GM19438 (cell line): ENCODE data around the gene MTSS2.

ENCODE experiments used
- ATAC-seq: cut with Tn5 transposase; IDR thresholded peaks from one replicate; pipeline ENCODE4 v1.9.1; 2021; ENCODE audit warnings: low read depth; ENCODE audit not compliant: unreplicated experiment

The MTSS2 gene

DNA sequence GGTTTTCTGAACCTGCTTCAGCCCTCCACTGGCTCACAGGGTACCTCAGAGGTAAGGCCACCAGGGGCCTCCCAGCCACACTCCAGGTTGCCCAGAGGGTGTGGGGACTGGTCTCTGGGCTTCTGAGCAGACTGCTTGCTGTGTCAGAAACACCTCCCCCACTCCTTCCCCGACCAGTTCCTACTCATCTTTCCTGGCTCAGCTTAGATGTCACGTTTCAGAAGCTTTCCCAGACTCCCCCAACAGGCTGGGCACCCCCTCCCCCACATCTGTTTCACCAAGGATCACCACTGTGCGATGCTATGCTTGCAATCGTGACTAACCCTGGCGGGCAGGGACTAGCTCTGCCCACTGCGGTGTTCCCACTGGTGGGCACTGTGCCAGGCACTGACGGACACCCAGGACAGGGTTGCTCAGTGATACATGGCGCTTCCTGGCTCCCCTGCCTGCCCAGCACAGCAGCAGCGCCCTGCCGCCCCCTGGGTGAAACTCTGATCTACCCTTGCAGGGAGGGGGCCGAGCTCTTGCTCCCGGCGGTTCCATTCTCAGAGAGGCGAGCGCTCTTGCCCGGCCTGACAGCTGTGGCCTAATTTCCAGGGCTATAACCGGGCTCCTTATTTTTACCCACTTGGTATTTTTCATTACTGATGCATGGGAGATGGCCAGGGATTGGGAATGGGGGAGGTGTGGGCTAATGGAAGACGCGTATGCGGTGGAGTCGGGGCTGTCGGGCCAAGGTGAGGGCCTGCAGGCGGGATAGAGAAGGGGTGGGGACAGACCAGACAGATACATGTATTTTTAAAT is 29.4 kb upstream of the MTSS2 start:
- ATAC-seq = no peak

DNA sequence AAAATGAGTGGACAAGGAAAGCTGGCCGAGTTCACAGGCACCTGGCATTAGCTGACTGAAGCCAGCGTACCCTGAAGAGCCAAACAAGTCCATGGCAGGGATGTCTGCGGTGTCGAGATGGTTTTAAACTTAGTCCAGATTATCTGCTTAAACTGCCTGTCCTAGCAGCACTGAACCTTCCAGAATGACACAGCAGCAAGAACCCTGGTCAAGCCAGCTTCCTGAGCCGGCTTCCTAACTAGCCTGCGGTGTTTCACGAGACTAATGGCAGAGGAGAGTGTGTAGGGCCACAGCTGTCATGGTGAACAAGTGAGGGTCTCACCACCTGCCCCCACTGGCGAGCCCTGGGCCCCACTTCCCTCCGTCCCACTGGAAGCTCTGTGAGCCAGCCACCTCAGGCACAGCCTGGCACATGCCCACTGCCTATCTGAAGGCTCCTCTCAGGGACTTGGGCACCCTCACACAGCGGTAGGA is 28.8 kb upstream of the MTSS2 start:
- no peak for ATAC-seq

DNA sequence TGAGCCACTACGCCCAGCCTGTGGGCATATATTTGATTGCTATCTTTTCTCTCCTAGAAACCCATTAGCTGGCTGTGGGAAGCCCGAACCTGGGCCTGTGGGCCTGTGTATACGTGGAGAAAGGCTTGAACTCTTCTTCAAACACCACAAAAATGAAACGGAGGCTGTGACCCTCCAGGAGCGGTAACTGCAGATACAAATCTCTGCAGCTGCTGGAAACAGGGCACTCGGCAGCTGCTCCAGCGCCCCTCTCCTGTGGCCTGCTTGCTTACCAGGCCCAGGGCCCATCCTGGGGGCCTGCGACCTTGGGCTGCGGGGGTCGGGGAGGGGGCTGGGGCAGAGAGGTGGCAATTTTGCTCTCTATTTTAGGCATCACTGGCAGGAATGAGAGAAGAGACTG is 28.0 kb upstream of the MTSS2 start:
- ATAC-seq = no peak

DNA sequence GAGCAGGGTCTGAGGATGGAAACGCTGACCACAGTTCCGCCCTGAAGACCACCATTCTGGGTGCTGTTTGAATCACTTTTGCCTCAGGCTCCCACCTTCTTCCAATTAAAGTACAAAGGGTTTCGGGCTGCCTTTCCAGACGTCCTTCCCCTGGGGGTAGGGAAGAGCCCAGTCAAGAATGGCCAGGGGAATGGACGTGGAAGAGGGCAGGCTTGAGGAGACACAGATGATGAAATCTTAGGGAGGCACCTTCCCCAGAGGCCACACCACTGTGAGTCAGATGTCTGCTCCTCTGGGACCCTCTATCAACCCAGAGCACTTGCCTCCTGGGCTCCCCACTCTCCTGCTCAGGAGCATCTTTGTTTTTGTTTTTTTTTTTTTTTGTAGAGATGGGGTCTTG is 27.5 kb upstream of the MTSS2 start:
- ATAC-seq = no peak

GRCh38 chr16:70712942-70713341 is 27.1 kb upstream of the MTSS2 start:
- no peak for ATAC-seq

DNA sequence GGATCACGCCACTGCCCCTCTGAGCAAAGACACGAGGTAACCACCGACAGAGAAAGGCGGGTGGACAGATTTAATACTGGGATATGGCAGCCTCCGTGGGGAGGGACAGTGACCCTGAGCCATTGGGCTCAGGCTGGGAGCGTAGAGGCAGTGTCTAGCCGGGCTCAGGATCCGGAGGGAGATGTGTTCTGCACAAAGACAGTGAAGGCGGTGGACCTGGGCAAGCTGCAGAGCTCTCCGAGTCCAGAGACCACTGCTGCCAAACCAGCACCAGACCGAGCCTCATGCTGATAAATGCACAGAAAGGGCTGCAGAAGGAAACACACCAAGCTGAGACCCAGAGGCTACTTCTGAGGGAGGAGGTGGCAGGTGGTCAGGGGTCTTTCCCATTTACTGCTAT is 26.5 kb upstream of the MTSS2 start:
- ATAC-seq = no peak

DNA sequence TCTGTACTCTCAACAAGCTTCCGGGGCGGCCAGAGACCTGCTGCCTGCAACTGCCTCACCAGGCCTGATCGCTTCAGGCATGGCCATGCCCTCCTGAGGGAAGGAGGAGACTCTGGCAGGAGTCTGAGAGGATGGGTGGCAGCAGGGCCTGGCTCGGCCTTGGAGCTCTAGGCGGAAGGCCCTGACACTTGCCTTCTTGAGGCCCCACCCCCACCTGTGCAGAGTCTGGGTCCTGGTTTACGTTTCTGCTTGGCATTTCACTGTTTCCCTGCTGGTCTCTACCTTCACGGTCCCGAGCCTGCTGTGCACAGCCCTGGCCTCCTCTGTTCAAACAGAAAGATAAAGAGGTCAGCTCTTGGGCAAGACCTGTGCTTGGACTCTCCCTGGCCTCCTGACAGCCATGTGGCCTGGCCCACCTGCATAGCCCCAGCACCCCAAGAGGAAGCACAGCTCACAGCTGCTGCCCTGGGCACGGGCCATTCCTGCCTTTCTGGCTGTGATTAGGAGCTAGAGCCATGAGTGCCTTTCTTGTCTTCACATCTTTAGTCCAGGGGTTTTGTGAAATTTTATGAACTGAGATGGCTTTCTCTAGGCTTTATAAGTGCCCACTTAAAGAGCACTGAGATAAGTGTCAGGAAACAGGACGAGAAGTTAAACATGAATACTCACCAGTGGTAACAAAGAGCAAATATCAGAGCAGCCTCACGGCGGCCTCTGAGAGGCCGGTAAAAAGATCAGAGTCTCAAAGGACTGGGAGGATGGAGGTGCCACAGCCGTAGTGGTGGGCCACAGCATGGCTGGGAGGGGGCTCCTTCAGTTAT is 25.6 kb upstream of the MTSS2 start:
- ATAC-seq = no peak

- no peak for ATAC-seq
These were observed 24.8 kb upstream of the MTSS2 start for GRCh38 chr16:70710422-70711210.

DNA sequence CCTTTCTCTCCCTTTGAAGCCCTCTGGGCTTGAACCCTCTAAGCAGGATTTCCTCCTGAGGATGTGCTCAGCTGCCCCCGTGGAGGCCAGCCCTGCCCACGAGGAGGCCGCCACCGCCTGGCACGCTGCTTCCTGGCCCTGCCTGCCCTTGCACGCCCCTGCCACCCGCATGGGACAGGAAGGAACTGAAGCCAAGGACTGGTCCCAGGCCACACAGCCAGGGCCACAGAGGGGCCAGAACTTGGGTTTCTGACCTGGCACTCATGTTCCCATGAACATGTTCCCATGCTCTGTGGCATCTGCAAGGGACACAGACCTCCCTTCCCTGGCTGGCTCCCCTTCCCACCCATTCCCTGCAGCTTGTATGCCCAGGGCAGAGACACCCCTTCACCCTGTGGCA is 24.1 kb upstream of the MTSS2 start:
- no peak for ATAC-seq

DNA sequence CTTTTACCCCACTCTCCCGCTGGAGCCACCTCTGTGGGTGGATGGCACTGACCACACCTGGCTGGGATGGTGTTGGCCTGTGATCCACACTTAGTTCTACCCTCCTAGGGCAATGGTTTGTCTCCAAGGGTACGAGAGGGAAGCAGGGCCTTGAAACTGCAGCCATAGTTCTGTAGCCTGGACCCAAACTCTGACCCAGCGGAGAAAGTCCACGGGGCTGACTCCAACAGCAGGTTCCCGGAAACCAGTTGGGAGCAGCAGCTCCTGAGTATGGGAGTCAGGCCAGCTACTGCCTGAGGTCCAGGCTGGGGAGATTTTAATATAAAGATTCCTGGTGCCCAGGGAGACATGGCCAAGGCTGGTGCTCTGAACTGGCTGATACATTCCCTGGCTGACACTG is 23.6 kb upstream of the MTSS2 start:
- no peak for ATAC-seq

DNA sequence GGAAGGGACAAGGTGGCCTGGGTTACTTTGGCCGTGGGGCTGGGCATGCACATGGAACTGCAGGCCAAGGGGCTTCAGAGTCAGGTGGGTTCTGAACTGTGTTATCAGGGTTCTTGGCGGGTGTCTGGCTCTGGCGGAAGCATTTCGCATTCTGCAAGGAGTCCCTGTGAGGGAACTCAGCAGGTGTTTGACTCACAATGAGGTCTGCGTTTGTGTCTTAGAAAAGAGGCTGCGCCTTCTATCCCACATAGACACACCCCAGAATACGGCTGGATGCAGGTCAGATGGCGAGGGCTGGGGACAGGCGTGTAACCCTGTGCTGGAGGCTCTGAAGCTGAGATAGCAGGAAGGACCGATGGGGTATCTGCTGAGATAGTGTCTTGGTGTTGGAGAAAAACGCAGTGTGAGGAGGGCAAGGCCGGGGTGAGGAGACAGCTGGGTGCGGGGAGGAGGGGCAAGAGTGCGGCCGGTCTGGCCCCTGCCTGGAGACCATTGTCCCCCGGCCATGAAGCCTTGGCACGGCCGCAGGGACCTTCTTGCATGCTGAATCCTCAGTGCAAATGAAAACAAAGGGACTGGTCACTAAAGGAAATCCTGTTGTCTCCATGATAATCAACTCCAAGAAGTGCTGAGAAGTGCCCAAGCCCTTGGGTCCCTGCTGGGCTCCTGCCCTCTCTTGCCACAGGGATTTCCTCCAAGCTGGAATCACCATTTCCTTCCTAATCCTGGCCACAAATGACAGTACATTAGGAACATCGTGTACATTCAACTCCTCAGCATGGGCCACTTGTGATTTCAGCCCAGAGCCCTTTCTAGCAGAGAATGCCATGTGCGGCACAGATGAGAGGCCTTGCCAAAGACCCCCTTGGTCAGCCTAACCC is 22.8 kb upstream of the MTSS2 start:
- no peak for ATAC-seq

DNA sequence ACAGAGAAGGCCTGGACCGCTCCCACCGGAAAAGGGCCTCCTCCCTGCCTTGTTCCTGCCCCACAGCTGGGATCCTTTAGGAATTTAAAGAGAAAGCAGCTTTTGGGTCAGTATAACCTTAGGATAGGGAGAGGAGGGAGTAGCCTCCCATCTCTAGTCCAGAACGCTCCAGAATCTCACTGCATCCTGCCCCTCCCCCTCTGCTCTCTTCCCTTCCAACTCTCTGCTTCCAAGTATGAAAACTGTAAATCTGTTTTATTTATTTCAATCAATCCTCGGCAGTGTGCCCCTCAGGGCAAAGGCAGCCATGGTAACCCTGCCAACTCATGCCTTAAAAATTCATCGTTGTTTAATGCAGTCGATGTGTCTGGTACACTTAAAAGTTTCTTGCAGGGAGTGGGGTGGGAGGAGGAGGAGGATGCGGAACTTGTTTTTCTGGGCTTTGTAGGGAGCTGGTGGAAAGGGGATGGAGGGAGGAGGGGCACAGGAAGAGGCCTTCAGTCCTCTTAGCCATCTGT is 21.2 kb upstream of the MTSS2 start:
- no peak for ATAC-seq

- ATAC-seq = no peak
These were observed 19.2 kb upstream of the MTSS2 start for GRCh38 chr16:70705056-70705455.

- ATAC-seq = no peak
These were observed 18.7 kb upstream of the MTSS2 start for GRCh38 chr16:70704586-70704985.

DNA sequence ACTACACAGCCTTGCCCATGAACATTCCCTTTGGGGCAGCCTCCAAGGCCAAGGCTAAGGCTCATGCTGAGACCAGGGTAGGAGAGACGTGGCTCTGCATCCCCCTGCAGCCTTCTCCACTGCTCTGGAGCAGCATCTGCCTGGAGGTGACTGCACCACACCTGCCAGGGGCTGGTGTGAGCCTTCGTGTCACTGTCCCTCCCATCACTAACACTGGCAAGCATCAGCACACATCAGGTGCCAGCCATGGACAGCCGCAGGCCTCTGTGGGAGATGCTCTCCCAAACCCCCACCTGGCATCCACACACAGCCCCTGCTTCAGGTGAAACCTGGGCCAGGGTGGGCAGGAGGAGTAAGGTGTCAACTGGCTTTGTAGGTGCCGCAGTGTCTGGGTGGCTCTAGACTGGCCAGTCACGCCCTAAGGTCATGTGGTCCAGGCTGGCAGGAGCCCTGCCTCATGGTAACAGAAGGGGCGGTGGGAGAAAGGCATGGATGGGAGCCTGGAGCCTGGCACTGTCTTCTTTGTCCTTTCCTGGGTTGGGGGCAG is 18.1 kb upstream of the MTSS2 start:
- no peak for ATAC-seq

GRCh38 chr16:70703041-70703834 is 17.4 kb upstream of the MTSS2 start:
- ATAC-seq = no peak

- ATAC-seq = no peak
These were observed 16.8 kb upstream of the MTSS2 start for GRCh38 chr16:70702624-70703023.

DNA sequence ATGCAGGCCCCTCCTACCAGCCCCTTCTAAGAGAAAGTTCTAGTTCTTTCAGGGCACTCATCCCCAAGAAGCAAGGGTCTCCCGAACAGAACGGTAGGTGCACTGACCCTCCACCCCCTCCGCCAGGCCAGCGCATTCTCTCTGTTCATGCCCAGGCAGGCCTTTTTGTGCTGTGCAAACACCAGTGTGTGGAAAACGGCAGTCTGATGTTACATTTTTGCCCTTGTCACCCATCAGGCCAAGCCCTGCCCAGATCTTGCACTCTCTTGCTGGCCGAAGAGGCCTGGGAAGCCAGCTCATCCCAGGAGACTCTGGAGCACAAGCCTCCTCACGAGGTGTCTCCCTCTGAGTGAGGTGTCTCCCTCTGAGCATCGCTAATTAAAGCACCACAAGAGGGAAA is 16.1 kb upstream of the MTSS2 start:
- no peak for ATAC-seq

DNA sequence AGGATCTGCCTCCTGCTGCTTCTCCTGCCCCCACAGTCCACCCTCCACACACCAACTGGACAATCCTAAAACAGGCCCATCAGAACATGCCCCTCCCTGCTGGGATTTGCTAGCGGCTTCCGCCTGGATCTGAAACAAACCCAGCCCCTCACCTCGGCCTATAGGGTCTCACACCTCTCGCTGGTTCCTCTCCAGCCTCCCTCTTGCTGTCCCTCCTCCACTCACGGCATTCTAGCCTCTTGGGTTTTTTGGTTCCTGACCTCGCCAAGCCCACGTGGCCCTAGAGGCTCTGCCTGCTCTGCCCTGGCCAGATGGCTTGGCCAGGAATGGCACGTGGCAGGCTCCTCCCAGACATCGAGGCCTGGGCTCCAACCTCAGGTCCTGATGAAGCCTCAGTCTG is 15.7 kb upstream of the MTSS2 start:
- no peak for ATAC-seq
